Kidney (tissue), 14 donors: ENCODE results near the gene TCF3. TPM values are rescaled to one million over a fixed set of nuclear protein-coding genes. Genes with fewer than 3 reads are reported as not detected.
A peak's percentile ranks its signal among the peaks of the same experiment; 100 is the strongest.
"Not testable (repeated sequence)": the region's sequence is repeated elsewhere in the genome, so short reads cannot be mapped to it uniquely, and the experiment has no call there.

Experiments
- DNase-seq, 5 donors: peaks; one replicate each; pipeline ENCODE4 v3.0.0-alpha.2; 2013 to 2020
- FAIRE-seq: peaks from 2 replicates; lab custom pipeline; 2012; peaks lifted over from hg19 to GRCh38; lab: Jason Lieb, UNC
- H3K27ac ChIP-seq, 2 donors: one replicate each; pipeline ENCODE4 v1.7.0; 2013; ENCODE audit warnings: low read depth in 2 of 2, low read length in 2 of 2, inconsistent platforms in 1 of 2
- H3K27me3 ChIP-seq: one replicate; pipeline ENCODE4 v1.7.1; 2013; ENCODE audit warnings: low read length, inconsistent platforms; ENCODE audit not compliant: control insufficient read depth, insufficient read depth
- H3K36me3 ChIP-seq, 3 donors: one replicate each; pipeline versions ENCODE4 v1.7.0 to v1.7.1; 2013; ENCODE audit warnings: low read length in 3 of 3, control low read depth in 1 of 3, inconsistent platforms in 1 of 3; ENCODE audit not compliant: insufficient read depth in 3 of 3, control insufficient read depth in 2 of 3
- H3K4me1 ChIP-seq, 3 donors: one replicate each; pipeline versions ENCODE4 v1.7.0 to v1.7.1; 2013; ENCODE audit warnings: low read length in 3 of 3, inconsistent platforms in 1 of 3, low read depth in 1 of 3; ENCODE audit not compliant: control insufficient read depth in 2 of 3, insufficient read depth in 2 of 3
- H3K4me3 ChIP-seq, 3 donors: one replicate each; pipeline versions ENCODE4 v1.7.0 to v1.8.1; 2013; ENCODE audit warnings: low read length in 3 of 3, control low read depth in 1 of 3, inconsistent platforms in 1 of 3
- H3K9ac ChIP-seq, 3 donors: one replicate each; pipeline versions ENCODE4 v1.7.0 to v1.7.1; 2013; ENCODE audit warnings: low read length in 3 of 3, control low read depth in 1 of 3, inconsistent platforms in 1 of 3
- H3K9me3 ChIP-seq, 3 donors: one replicate each; pipeline versions ENCODE4 v1.7.0 to v1.7.1; 2013; ENCODE audit warnings: low read length in 3 of 3, control low read depth in 1 of 3, inconsistent platforms in 1 of 3; ENCODE audit not compliant: control insufficient read depth in 2 of 3, insufficient read depth in 1 of 3
- CTCF ChIP-seq: IDR thresholded peaks from 3 replicates; pipeline ENCODE4 v1.5.1; 2012; ENCODE audit warnings: mild to moderate bottlenecking, moderate library complexity, borderline replicate concordance; ENCODE audit not compliant: insufficient read depth; ENCODE audit errors: extremely low read depth
- intact Hi-C: fragments of 100-400 bp; cut with DNase I; formaldehyde crosslinking; loops from one replicate; pipeline ENCODE4 v1.11.1; 2022
- polyA plus RNA-seq: library from polyadenylated mRNA; stranded (reverse); fragments of 350-450 nt; fragmentation: Illumina TruSeq; extraction: RNeasy Lipid Tissue Mini Kit (QIAGEN cat#74804); gene quantifications from one replicate; pipeline ENCODE4 v1.2.3, GENCODE V29; 2014; ENCODE audit warnings: low read depth, low replicate concordance; ENCODE audit not compliant: insufficient read depth
- total RNA-seq: library from RNA; stranded (reverse); fragmentation: NEBNext Ultra II Directional; extraction: Animal tissue kit (Norgen Biotek cat#: 25700); gene quantifications from one replicate; pipeline ENCODE4 v1.2.1, GENCODE V29; 2021
- donor health status: control.
- donor health status: control.
- donor health status: control.
- donor health status: control.
- donor health status: control.
- donor health status: DM: yes; HTN: yes; CAD: no.
- donor health status: Normal renal cell carcinoma (clear cell type).

Gene TCF3
- total and polyA plus RNA-seq, 2 donors from 2014 or later: 20.3 to 50.2 TPM

DNA sequence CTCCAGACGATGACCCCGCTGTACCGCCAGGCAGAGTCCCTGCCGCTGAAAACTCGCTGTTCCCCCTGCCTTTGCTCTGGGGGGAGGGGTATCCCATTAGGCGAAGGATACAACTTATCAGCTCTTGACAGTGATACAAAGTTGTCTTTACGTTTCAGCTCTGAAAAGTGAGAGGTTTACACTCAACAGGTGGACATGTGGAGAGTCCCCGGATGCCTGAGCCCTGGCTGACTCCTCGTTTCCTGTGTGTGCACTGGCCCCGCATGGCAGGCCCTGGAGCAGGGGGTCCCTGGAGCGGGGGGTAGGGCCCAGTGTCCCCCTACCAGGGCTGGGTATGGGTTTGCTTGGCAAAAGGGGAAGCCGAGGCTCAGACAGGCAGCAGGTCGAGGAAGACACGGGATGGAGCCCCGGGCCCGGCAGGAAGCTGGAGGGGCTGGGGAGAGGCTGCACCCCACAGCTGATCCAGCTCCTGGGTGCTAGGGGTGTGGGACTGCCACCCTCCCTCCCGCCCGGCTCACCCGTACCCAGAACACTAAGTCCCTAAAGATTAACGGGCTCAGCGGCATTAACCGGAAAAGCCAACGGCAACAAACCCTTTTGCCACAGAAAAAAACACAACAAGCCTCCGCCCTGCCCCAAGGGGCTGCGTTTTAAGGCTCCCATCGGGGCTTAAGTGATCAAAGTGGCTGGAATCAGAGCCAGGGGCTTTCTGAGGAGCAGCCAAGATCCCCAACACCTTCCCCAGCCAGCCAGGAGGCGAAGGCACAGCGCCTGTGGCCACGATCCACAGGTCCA is 5.6 kb downstream of the TCF3 start:
- H3K27me3 ChIP-seq: no peaks in the 10 kb centered on the region
- no peaks in the 10 kb centered on the region for H3K9me3 ChIP-seq
- DNase-seq (peak in 1 of 5 donors; percentile 28), FAIRE-seq (no peak)
- peaks cover 0 to 11% (median 6%) of the 10 kb centered on the region in 3 donors for H3K4me1 ChIP-seq
- intact Hi-C loops: no loop called here
- no peak overlapping the region for H3K4me3 ChIP-seq
- no peak overlapping the region for H3K9ac ChIP-seq
- H3K27ac ChIP-seq: no peak overlapping the region
- no peak for TF ChIP-seq CTCF
- no peaks in the 10 kb centered on the region for H3K36me3 ChIP-seq

DNA sequence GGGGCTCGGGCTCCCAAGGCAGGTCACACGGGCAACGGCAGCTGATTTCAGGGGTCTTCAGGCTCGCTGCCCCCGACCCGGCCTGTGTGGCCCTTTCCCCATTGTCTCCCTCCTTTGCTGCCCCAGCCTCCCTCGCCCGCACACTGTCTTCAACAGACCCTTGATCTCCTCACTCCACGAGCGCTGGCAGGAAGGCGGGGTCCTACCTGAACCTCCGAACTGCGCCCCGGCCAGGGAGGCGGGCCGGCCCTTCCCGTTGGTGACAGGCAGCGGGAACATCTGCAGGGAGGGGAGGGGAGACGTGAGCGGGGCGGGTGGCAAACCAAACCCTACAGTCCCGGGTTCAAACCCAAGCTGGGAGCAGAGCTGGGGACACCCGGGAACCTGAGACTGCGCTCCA is 6.3 kb downstream of the TCF3 start:
- no peak overlapping the region for H3K4me3 ChIP-seq
- no peaks in the 10 kb centered on the region for H3K27me3 ChIP-seq
- H3K9me3 ChIP-seq: no peaks in the 10 kb centered on the region
- DNase-seq: peak in 2 of 5 donors; percentile 35 to 71
- peaks cover 0 to 11% (median 6%) of the 10 kb centered on the region in 3 donors for H3K4me1 ChIP-seq
- FAIRE-seq: no peak
- H3K27ac ChIP-seq: no peak overlapping the region
- intact Hi-C loops: no loop called here
- no peak overlapping the region for H3K9ac ChIP-seq
- no peaks in the 10 kb centered on the region for H3K36me3 ChIP-seq
- TF ChIP-seq CTCF: no peak

DNA sequence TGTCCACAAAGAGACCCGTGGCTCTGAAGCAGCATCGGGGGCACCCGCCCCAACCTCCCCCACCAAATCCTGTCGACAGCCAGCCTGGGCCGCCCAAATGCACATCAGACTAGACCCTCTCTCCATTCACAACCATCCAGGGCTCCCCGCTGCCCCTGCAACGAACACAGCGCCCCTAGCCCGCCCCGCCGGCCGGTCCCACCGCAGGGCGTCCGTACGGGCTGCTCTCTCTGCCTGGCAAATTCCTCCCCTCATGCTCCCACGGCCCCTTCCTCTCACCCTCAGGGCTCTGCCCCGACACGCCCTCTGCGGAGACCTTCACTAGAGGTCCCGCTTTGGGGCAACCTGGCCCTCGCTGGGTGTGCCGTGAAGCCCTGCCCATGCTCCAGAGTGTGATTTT is 7.1 kb downstream of the TCF3 start:
- peaks cover 0 to 7% (median 6%) of the 10 kb centered on the region in 3 donors for H3K4me1 ChIP-seq
- H3K9me3 ChIP-seq: no peaks in the 10 kb centered on the region
- FAIRE-seq: no peak
- no peaks in the 10 kb centered on the region for H3K27me3 ChIP-seq
- DNase-seq: peak in 1 of 5 donors; percentile 75
- H3K4me3 ChIP-seq: no peak overlapping the region
- no peak overlapping the region for H3K27ac ChIP-seq
- no peak overlapping the region for H3K9ac ChIP-seq
- no peak for TF ChIP-seq CTCF
- intact Hi-C loops: no loop called here
- no peaks in the 10 kb centered on the region for H3K36me3 ChIP-seq

DNA sequence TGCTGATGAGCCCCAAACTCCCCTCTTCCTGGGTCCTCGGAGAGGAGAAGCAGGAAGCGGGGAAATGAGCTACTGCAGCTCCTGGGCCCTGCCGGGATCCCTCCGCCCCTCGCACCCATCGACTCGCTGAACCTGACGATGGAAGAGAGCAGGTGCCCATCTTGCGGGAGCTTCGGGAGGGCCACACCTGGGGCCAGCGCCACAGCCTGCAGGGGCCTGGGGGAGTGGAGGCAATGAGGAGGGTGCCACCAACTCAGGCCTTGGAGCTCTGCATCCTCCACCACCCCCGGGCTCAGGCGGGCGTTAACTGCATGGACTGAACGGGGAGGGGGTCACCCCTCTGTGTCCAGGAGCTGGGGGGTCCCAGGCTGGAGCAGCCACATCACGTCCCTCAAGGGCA is 8.3 kb downstream of the TCF3 start:
- Histone ChIP-seq H3K9ac (no peak overlapping the region), H3K27me3 (no peaks in the 10 kb centered on the region), H3K27ac (no peak overlapping the region), H3K9me3 (no peaks in the 10 kb centered on the region), H3K36me3 (no peaks in the 10 kb centered on the region), H3K4me1 (peaks cover 0 to 5% (median 3%) of the 10 kb centered on the region in 3 donors), H3K4me3 (no peak overlapping the region)
- TF ChIP-seq CTCF: no peak
- peak in 1 of 5 donors; percentile 67 for DNase-seq
- no peak for FAIRE-seq
- intact Hi-C loops: no loop called here

DNA sequence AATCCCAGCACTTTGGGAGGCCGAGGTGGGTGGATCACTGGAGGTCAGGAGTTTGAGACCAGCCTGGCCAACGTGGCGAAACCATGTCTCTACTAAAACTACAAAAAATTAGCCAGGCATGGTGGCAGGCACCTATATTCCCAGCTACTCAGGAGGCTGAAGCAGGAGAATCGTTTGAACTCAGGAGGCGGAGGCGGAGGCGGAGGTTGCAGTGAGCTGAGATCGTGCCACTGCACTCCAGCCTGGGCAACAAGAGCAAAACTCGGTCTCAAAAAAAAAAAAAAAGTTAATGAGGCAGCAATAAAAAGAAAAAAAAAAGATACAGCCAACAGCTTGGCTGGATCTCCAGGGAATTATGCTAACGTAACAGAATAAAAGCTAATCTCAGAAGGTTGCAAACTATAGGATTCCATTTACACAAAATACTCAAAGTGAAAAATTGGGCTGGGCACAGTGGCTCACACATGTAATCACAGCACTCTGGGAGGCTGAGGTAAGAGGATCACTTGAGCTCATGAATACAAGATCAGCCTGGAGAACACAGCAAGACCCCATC is 11.4 kb downstream of the TCF3 start:
- FAIRE-seq, H3K27ac ChIP-seq, H3K9ac ChIP-seq, H3K4me3 ChIP-seq, H3K36me3 ChIP-seq, H3K9me3 ChIP-seq, DNase-seq, H3K4me1 ChIP-seq, H3K27me3 ChIP-seq, intact Hi-C loops: not testable (repeated sequence)
